HG03521 (cell line): ENCODE data around the gene SPPL3.

Experiments used
- ATAC-seq: cut with Tn5 transposase; IDR thresholded peaks from one replicate; pipeline ENCODE4 v1.9.1; 2021; ENCODE audit warnings: mild to moderate bottlenecking, moderate library complexity; ENCODE audit not compliant: unreplicated experiment

The SPPL3 gene

DNA sequence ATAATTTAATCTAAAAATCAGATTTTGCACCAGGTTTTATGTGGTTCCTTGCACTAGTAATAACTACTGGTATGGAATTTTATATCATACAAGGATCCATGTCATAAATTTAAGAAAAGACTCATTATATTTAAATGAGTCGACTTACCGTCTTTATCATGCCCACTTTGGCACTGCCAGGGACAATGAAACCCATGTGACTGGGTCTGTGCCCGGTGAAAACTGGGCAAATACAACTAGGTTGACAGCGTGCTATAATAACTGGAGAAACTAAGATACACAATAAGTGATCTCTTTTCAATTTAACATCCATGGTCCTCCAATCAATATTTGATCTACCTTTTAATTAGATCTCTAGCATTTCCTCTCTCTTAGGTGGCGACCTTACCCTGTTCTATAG lies 114.0 kb downstream of the SPPL3 start:
- no peak for ATAC-seq

DNA sequence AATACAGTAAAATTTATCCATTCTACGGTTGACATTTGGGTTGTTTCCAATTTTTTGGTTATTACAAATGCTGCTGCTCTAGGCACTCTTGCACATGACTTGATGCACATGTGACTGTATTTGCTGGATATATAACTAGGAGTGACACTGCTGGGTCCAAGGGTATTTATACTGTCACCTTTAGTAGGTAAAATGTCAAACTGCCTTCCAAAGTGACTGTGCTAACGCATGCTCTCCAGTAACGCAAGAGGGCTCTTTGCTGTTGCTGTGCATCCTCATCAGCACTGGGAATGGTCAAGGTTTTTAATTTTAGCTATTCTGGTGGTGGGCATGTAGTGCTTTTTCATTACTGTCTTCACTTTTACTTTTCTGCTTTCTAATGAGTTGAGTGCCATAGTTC lies 116.3 kb downstream of the SPPL3 start:
- no peak for ATAC-seq

DNA sequence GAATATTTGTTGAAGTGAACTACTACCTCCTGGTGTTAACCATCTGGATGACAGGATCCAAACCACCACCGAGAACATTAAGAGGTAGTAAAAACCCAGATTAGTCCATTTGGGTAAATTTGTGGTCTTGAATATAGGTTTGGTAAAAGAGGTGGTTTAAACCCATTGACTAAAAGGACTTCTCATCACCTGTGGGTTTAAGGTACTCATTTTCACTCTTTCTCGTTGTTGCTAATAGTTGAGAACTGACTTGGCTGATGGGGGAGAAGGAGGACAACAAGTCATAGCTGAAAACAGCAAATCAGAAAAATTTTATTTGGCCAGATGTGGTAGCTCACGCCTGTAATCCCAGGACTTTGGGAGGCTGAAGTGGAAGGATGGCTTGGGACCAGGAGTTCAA lies 119.4 kb downstream of the SPPL3 start:
- ATAC-seq = no peak

DNA sequence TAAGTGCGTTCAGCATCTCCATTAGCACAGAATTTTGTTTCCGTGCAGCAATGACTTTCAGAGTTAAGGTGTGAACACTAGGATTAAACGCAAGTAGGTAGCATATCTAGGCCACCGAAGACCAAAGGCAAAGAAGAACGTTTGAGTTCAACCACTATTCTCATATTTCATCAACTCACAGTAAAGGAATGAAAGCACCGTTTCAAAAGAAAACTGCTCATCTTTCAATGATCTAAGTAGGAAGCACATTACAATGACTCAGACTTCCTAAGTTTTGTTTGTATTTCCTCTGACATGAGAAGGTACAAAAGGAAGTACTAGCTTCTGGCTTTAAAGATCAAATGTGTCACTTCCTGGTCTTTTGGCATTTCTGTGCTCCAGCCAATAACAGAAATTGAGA lies 121.0 kb downstream of the SPPL3 start:
- ATAC-seq = no peak

DNA sequence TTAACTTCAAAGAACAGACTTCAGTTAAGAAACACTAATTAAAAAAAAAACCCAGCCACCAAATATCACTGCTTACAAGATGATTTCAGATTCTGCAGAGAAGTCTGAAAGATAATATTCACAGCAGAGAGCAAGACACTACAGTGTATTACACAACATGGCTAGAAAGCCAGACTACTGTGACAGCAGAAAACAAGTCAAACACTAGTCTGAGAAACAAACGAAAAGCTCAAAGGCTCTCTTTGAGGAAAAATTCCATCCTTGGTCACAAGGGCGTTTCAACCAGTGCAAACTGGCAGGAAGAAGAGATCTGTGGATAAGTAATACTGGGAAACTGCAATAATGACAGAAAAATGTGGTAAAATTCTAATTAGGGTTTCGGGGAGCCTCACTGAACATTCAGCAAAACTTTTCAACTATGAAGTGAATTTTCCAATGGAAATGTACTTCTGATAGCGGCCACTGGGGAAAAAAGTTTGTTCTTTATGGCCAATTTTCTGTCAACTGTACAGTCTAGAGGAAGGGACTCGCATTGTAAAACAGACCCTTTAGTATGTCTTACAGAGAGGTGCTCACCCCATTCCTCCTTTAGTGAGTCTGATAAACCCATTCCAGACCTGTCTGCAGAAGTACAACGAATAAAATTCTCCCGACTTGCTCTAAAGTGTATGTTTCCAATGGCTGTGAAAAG lies 128.2 kb downstream of the SPPL3 start:
- no peak for ATAC-seq

DNA sequence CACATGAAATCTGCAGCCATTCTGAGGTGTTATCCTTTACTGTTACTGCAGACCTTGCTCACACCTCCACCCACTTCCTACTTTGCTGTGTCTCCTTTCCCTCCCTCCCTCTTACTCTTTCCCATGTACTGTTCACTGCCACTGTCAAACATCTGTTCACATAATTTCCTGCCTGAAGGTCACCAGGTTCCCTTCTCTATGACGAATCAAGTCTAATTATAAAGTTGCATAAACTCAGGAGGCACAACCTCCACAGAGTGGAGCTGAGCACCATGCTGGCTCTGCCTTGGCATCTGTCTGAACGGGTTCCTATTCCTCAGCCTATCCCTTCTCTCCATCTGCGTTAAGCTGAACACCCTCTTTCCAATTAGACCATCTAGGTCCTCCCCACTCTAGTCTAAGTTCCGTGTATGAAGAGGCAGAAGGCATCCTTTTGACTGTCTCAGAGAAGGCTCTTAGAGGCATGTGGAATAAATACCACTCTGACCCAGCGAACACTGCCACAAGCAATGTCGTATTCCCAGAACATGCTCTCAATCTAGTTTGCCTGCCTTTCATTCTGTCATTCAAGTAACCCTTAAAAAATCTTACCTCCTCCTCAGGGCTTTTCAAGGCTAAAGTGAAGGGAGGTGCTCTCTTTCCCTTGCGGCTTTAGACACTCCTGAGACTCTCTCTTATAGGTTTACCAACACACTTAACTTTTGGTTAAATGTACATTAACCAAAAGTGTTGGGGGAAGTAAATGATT lies 129.8 kb downstream of the SPPL3 start:
- no peak for ATAC-seq

DNA sequence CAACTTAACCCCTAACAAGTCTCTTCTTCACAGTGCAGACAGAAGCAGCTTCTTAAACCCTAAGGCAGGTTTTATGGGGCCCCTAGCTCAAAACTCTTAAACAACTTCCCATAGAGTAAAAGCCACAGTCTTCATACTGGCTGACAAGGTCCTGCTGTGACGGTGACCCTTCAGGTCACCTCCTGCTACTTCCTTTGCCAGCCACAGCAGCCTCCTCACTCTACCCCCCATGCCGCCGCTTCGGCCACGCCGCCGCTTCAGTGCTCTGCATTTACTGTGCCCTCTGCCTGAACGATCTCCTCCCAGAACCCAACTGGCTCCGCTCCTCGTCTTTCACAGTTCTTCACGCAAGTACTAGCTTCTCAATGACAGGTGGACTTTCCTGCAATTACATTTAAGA lies 133.1 kb downstream of the SPPL3 start:
- ATAC-seq = no peak

DNA sequence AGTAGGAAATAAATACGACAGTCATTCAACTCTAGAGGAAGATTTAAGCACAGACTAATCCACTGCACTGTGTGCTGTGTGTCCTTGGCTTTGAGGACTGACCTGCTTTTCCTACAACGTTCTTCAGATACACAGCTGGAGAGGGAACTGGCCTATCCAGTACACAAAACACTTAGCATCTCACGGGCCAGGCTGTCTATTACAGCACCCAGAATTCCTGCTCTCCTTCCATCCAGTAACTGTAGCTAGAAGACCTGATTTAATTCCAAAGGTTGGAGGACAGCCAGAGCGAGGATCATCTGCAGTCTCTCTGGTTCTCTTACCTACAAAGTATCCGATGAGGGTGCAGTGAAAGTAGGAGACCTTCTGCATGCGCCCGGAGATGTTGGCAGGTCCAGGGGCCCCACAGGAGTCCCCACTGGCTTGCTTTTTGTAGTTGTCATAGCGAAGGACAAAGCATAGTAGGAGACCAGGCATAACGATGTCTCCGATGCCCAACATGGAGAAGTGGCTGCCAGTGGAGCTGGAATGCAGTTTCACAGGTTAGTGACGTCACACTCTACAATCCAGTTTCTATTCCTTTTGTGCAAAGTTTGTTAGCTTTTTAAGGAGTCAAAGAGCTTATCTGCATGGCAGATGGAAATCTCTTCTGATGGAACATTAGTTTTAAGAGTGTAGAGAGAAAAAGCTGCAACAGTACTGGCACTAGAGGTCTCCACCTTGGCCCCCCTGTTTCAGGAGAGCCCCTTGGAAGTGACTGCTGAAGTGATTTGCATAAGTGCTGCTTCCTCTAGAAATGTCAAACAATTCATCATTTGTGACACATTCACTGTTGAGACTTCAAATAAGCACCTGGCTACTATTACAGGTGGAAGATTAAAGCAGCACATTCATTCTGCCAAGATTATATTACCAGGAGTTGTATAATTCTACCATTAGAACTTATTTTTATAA lies 136.8 kb downstream of the SPPL3 start:
- no peak for ATAC-seq

DNA sequence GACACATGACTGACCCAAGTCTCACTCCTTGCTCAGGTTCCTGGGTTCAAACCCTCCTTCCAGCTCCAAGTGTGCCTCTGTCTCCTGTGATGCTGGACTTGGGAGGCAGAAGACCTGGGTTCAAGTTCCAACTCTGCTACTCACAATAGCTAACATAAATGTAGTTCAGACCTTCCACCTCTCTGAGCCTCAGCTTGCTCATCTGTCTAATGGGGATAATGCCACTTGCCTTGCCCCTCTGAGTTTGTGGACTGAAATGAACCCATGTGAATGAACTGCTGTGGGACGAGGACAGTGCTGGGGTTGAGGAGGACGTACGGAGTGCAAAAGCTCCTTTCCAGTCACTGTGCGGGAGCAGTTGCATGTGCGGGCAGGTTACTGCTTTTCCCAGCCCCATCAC lies 137.6 kb downstream of the SPPL3 start:
- no peak for ATAC-seq

DNA sequence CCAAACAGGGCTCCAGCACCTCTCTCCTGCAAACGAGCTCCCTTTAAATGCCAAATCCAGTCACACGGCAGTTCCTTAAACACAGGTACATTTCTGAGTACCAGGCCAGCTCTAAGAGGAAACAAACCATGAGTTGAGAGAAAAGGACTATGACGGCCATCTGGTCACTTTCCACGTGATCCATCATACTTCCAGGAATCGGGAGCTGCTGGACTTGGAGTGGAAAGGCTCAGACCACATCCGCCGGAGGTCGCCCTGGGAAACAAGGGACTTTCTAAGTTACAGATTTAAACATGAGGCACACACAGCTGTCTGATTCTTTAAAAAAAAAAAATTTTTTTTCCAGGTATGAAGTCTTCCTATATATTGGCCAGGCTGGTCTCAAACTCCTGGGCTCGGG lies 139.3 kb downstream of the SPPL3 start:
- no peak for ATAC-seq

DNA sequence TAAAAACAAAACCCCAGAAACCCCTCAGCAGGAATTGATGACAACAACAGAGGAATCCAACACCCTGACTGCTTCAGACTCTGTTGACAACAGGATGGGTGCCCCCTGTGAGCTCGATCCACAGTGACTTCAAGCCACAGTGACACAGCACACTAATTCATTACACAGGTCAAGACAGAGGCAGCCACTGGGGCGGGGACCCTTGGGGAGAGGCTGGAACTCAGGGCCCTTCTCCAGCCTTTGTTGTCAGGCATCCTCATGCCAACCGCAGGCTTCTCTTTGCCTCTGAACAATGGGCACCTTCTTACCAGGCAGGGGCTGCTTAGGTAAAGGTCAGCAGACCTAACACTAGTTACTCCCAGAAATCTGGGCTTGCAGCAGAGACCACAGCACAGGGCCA lies 140.9 kb downstream of the SPPL3 start:
- no peak for ATAC-seq

DNA sequence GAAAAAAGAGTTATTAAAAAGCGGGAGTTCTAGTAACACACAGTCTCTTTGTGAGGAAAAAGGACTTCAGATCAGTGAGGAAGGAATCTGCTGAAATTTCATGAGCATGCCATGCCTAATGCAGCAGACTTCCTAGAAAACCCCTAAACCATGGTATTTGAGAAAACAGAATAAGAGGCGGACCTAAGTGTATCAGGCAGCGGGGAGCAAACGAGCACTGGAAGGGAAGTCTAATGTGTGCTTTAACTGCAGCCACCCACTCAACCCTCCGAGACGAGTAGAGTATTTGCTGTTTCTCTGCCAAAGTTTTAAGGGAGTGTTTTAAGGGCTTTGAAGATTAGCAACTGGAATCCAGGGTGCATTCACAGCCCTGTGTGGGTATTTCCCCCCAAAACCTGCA lies 142.1 kb downstream of the SPPL3 start:
- no peak for ATAC-seq

DNA sequence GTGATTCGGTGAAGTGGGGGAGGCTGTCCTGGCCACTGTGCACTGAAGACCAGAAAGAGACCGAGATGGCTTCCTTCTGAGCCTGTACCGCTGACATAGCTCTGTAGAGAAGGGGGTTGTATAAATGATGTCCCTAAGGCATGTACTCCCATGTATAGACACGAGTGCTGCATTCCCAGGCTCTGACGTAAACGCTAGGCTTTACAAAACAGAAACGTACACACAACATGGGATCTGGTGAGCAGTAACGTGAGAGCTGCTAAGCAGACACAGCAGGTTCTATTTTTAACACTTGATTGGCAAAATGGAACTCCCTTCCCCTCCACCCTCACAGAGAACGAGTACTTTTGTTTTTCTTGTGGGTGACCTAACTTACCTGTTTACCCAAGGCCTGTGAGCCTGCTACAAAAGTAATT lies 142.6 kb downstream of the SPPL3 start:
- ATAC-seq = no peak

DNA sequence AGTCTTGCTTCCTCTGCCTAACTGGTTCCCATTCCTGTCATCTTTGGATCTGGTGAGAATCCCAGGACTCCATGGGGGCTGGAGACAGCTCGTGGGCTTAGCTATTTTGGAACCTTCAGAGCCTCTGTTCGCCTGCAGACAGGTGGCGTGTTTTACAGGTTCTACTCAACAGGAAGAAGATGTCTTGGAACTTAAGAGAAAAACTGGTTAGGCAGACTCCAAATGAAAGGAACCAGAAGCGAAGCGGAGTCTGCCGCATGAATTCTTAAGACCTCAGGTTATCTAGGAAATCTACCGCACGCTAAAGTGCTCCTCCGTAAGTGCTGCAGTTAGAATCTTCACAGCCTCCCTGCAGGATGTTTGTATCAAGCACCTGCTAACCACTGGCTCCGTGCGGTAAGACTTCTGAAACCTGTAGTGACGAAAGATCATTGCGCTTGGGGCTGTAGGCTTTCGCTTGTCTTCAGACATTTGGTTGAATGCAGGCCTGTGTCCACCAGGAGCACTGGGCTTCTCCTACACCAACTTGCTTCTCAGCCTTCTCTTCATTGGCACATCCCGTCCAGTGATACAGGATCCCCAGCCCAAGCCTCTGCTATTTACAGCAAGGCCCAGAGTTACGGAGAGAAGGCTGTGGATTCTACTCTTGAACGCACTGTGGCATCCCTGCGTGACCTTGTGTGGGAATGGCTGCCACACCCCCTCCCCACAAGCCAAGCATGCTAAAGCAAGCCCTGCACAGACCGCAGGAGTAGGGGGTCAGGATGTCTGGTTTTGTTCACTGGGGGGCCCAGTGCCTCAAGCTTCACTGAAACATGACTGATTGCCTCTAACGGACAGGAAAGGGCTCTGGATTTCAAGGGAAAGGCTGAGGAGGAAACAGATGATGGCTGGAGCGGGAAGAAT lies 143.6 kb downstream of the SPPL3 start:
- no peak for ATAC-seq

DNA sequence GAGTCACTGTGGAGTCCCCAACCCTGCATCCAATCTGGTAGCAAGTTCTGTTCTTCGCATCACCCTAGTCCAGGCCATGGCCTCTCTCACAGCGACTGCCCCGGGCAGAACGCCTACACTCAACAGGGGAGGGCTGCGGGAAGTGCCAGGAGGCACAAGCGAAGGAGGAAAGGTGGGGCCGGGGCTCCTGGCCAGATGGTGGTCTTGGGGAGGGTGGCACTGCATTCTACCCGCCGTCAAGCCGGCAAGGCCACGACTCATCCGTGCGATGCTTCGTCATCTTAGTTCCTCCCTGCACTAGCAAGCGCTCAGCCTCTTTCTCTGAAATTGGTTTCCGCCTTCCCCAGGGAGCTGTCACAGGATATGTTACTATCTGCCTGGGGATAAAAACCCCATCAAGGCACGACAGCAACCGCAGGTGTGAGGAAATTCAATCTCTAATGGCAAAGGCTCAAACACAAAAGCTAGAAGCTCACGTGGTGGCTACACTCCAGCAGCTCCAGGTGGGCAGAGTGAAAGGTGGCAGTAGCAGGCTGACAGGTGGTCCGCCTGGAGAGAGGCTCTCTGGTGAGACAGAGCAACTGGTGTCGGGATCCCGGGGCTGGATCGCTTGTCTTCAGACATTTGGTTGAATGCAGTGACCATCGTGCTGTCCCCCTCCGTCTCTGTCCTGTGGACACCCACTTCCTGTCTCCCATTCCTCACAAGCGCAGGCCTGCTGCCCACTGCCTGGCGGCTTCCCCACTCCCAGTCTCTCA lies 144.4 kb downstream of the SPPL3 start:
- no peak for ATAC-seq

DNA sequence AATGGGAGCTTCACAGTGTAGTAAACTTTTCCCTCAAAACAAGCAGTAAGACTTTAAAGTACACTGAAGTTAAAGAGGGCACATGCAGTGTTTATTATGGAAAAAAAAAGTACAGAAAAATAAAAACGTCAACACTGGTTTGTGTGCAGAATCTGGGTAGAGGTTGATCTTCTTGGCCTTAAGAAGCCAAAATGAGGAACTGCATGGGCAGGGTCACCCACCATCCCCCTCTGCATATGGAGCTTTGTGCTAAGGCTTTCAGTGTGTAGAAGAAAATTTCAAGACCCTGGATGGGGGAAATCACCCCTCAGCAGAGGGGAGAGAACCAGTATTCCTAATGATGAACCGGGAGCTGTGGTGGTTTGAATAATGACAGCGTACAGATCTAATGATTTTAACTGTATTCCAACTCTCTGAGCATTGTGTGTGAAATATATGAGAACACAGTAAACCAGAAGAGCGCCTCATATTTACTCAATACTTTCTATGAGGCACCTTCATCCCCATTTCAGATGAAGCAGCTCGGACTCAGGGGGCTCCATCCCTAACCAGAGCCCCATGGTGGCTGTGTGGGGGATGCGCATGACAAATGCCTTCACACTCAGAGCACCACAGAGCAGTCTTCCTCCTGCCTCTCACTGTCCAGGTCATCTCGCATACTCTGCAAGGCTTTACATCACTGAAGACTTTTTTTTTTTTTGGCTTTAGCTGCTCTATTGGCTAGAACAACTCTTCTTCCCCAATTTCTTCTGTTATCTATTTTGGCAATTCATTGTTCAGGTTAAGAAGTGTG lies 145.2 kb downstream of the SPPL3 start:
- no peak for ATAC-seq

DNA sequence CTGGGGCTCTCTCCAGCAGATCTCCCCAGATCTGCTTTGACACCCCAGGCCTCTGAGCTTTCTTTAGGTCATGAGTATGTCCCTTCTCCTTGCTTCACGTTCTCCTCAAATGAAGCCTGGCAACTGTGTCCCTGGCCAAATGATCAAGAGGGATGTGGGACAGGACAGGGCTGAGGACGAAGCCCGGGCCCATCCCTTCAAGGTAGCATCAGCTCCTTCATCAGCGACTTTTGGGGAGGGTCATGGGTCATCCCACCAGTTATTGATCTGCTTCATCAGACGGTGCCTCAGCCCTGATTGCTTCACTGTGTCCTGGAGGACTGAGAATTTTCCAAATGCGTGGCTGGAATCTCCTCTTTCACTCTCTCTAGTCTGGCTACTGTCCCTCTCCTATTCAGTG lies 146.2 kb downstream of the SPPL3 start:
- ATAC-seq = no peak

DNA sequence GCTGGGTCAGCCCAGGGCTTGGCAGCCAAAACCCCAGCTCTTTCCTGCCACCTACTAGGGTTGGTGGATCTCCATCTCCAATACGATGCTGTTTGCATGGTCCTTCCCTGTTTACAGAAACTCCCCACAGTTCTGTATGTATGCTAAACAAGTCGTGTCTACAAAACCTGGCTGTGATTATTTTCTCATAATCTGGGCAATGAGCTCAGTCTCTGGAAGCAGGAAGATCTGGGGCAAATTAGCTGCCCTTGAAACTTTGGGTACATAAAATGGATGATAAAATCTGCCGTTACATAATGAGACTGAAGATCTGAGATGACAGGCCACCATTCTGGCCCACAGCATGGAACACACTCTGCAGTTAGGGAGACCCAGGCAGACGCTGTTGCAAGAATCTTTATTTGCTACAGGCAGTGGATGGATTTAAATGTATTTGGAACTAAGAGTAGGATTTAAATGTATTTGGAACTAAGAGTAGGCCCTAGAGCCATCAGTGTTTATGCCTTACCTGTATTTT lies 146.9 kb downstream of the SPPL3 start:
- no peak for ATAC-seq

DNA sequence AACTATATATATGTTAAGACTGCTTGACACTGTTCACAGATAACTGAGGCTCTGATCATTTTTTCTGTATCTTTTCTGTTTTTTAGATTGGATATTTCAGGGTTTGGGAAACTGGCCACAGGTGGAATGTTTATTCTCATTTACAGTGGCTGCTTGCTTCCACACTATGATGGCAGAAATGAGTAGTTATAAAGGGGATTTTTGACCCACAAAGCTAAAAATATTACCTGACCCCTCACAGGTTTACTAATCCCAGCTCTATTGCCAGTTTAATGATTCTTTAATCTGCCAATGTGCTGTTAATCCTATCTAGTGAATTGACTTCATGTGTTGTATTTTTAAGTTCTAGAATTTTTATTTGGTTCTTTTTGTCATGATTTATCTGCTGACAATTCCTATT lies 148.9 kb downstream of the SPPL3 start:
- no peak for ATAC-seq
